K562 (cell line): ENCODE data around the gene KCNK3. TPM values are rescaled to one million over a fixed set of nuclear protein-coding genes. Genes with fewer than 3 reads are reported as not detected.

Experiments used
- ATAC-seq: fragments of 200-7000 bp; cut with Tn5 transposase; 3 replicates; pipeline ENCODE4 v1.9.1; 2020; ENCODE audit warnings: moderate library complexity
- BruUV-seq: library from RNA; stranded (reverse); fragments of 400-500 nt; replicated peaks from 2 replicates; lab custom pipeline; 2021; lab: Mats Ljungman, UMichigan
- CTCF ChIA-PET: fragments of 300-600 bp; formaldehyde crosslinking; extraction: SDS; loops from one replicate; lab custom pipeline; 2021; ENCODE audit warnings: low intra/inter-chr PET ratio; lab: Yijun Ruan, JAX
- POLR2A ChIA-PET: fragments of 300-600, 350-650 bp; sonication (Branson Sonifier 250); formaldehyde crosslinking; extraction: SDS; loops from one replicate; lab custom pipeline; 2021; ENCODE audit warnings: antibody characterized with exemption, inconsistent platforms; lab: Yijun Ruan, JAX
- DNase-seq, 4 experiments: peaks; one replicate each; pipeline versions ENCODE4 v3.0.0 to v3.0.0-alpha.2; 2011 to 2018; ENCODE audit warnings: low spot score in 3 of 4, mixed read lengths in 3 of 4; ENCODE audit errors: extremely low read depth in 1 of 4
- FAIRE-seq: peaks from 2 replicates; lab custom pipeline; 2011; peaks lifted over from hg19 to GRCh38; lab: Jason Lieb, UNC
- H2AFZ ChIP-seq: 2 replicates; pipeline ENCODE4 v1.6.0; 2011; ENCODE audit warnings: low read depth, low read length, control low read depth, inconsistent platforms
- H3K27ac ChIP-seq: fragments of 200-600 bp; 3 replicates; pipeline ENCODE4 v1.8.0; 2011; ENCODE audit warnings: low read depth, mild to moderate bottlenecking, control low read depth, inconsistent platforms, low read length, moderate library complexity, mixed read lengths; ENCODE audit errors: extremely low read depth
- H3K27me3 ChIP-seq, 2 experiments: fragments of 300-600 bp in 1 of 2; 2 replicates in 1 of 2; 3 replicates in 1 of 2; pipeline versions ENCODE4 v1.6.0 to v1.8.0; 2011; ENCODE audit warnings: inconsistent platforms in 2 of 2, low read length in 2 of 2, mild to moderate bottlenecking in 1 of 2, mixed read lengths in 1 of 2, moderate library complexity in 1 of 2; ENCODE audit not compliant: control insufficient read depth in 2 of 2, insufficient read depth in 2 of 2
- H3K36me3 ChIP-seq: fragments of 300-600 bp; 3 replicates; pipeline ENCODE4 v1.8.0; 2011; ENCODE audit warnings: mild to moderate bottlenecking, low read length, inconsistent platforms; ENCODE audit not compliant: control insufficient read depth, insufficient read depth
- H3K4me1 ChIP-seq, 2 experiments: fragments of 200-600 bp in 1 of 2; replicated peaks in 1 of 2; 2 replicates in 1 of 2; 3 replicates in 1 of 2; pipeline versions ENCODE4 v1.5.1 to v1.8.0; 2011; ENCODE audit warnings: inconsistent platforms in 2 of 2, low read length in 2 of 2, mild to moderate bottlenecking in 1 of 2, mixed read lengths in 1 of 2, moderate library complexity in 1 of 2; ENCODE audit not compliant: control insufficient read depth in 2 of 2, insufficient read depth in 2 of 2
- H3K4me2 ChIP-seq: 2 replicates; pipeline ENCODE4 v1.6.1; 2011; ENCODE audit warnings: low read length, control low read depth, inconsistent platforms, mixed read lengths; ENCODE audit not compliant: insufficient read depth
- H3K4me3 ChIP-seq: fragments of 200-600 bp; sonication (generic), shearing (Covaris generic); 2 replicates; pipeline ENCODE4 v1.5.1; 2016; ENCODE audit warnings: control low read depth, inconsistent platforms
- H3K79me2 ChIP-seq: fragments of 200-600 bp; 3 replicates; pipeline ENCODE4 v1.8.0; 2011; ENCODE audit warnings: low read length, inconsistent platforms; ENCODE audit not compliant: control insufficient read depth, insufficient read depth
- H3K9ac ChIP-seq, 2 experiments: 2 replicates each; pipeline versions ENCODE4 v1.6.0 to v1.6.1; 2011; ENCODE audit warnings: low read depth in 2 of 2, low read length in 2 of 2, control low read depth in 1 of 2, inconsistent platforms in 1 of 2, mild to moderate bottlenecking in 1 of 2, mixed read lengths in 1 of 2; ENCODE audit not compliant: insufficient read depth in 1 of 2
- H3K9me1 ChIP-seq: one replicate; pipeline ENCODE4 v1.6.0; 2011; ENCODE audit warnings: inconsistent platforms, mild to moderate bottlenecking, low read length, moderate library complexity; ENCODE audit not compliant: control insufficient read depth, insufficient read depth
- H3K9me3 ChIP-seq: replicated peaks from 2 replicates; pipeline ENCODE4 v1.5.1; 2011; ENCODE audit warnings: low read depth, low read length, inconsistent platforms; ENCODE audit not compliant: control insufficient read depth, insufficient read depth
- H4K20me1 ChIP-seq: replicated peaks from 2 replicates; pipeline ENCODE4 v1.6.1; 2011; ENCODE audit warnings: low read length, inconsistent platforms, mixed read lengths; ENCODE audit not compliant: control insufficient read depth, insufficient read depth
- BCOR ChIP-seq: fragments of 450-650 bp; IDR thresholded peaks from 2 replicates; pipeline ENCODE4 v1.6.1; 2016
- CBX1 ChIP-seq: sonication (generic); IDR thresholded peaks from 2 replicates; pipeline ENCODE4 v1.6.1; 2016; ENCODE audit warnings: antibody characterized with exemption, low read depth, mild to moderate bottlenecking
- HDAC2 ChIP-seq: fragments of 450-650 bp; IDR thresholded peaks from 2 replicates; pipeline ENCODE4 v1.6.1; 2016; ENCODE audit warnings: mild to moderate bottlenecking
- KDM1A ChIP-seq, 2 experiments: fragments of 450-650 bp; IDR thresholded peaks; 2 replicates each; pipeline ENCODE4 v1.6.1; 2016; ENCODE audit warnings: mild to moderate bottlenecking in 2 of 2
- MYNN ChIP-seq, 2 experiments: sonication (generic); formaldehyde crosslinking in 1 of 2; IDR thresholded peaks; 2 replicates each; pipeline versions ENCODE4 v1.5.0 to v1.6.1; 2016 to 2020; ENCODE audit warnings: antibody characterized with exemption in 1 of 2, missing genetic modification reagents in 1 of 2
- RBM25 ChIP-seq: fragments of 200-400 bp; formaldehyde crosslinking; IDR thresholded peaks from 2 replicates; pipeline ENCODE4 v1.6.1; 2018; ENCODE audit warnings: low read length, low read depth, moderate library complexity; ENCODE audit not compliant: severe bottlenecking
- SMARCA5 ChIP-seq: fragments of 450-650 bp; IDR thresholded peaks from 2 replicates; pipeline ENCODE4 v1.6.1; 2016
- SNRNP70 ChIP-seq: fragments of 200-400 bp; formaldehyde crosslinking; optimal IDR thresholded peaks from 2 replicates; pipeline ENCODE3; 2017; ENCODE audit warnings: low read depth, low read length
- TAF15 ChIP-seq: fragments of 200-400 bp; formaldehyde crosslinking; IDR thresholded peaks from 2 replicates; pipeline ENCODE4 v1.6.1; 2017; ENCODE audit warnings: mild to moderate bottlenecking, low read depth, low read length, moderate library complexity
- TEAD1 ChIP-seq, 2 experiments: fragments of 450-650 bp in 1 of 2; sonication (generic) in 1 of 2; formaldehyde crosslinking; IDR thresholded peaks; 2 replicates each; pipeline versions ENCODE4 v1.4.0 to v1.8.0; 2020 to 2022; ENCODE audit warnings: mild to moderate bottlenecking in 2 of 2, missing genetic modification reagents in 1 of 2
- TFAM ChIP-seq: fragments of 250-450 bp; sonication (Bioruptor Pico); conservative IDR thresholded peaks from 2 replicates; pipeline ENCODE4 v1.5.0; 2021; ENCODE audit warnings: mild to moderate bottlenecking, moderate library complexity
- ZNF347 ChIP-seq: fragments of 450-650 bp; formaldehyde crosslinking; IDR thresholded peaks from 2 replicates; pipeline ENCODE4 v1.4.0; 2020; ENCODE audit warnings: low read depth, mild to moderate bottlenecking, moderate library complexity
- ZNF518B ChIP-seq: fragments of 250-450 bp; sonication (Bioruptor Pico); IDR thresholded peaks from 2 replicates; pipeline ENCODE4 v1.5.0; 2021; ENCODE audit warnings: mild to moderate bottlenecking, moderate library complexity
- WGBS: fragments of 100-300 bp; shearing (Covaris generic); methylation state at CpG from one replicate; pipeline ENCODE4 v1.1.6; 2016; ENCODE audit warnings: low coverage, mixed read lengths; ENCODE audit not compliant: insufficient coverage; ENCODE audit errors: missing lambda C conversion rate; 5-methylcytosine and 5-hydroxymethylcytosine counted together
- in situ Hi-C: fragments of 300-500 bp; cut with MboI; formaldehyde crosslinking; loops from 4 replicates; pipeline ENCODE4 v1.15.0; 2018; ENCODE audit warnings: inconsistent platforms, mixed read lengths
- intact Hi-C: fragments of 100-400 bp; cut with micrococcal nuclease; formaldehyde crosslinking; loops from 2 replicates; pipeline ENCODE4 v1.14.2; 2022
- polyA plus RNA-seq, 8 experiments: library from polyadenylated mRNA; depleted of rRNA in 4 of 8; stranded (reverse) in 5 of 8; unstranded in 3 of 8; fragments of >200 nt; fragmentation: Nextera tagmentation in 2 of 8; fragmentation: Illumina TruSeq in 1 of 8; extraction: Ambion mirVana in 2 of 8; extraction: Trizol in 1 of 8; gene quantifications; 2 replicates each; pipeline versions ENCODE4 v1.2.1 to v1.2.3, GENCODE V29; 2011 to 2014; ENCODE audit warnings: inconsistent platforms in 1 of 8, missing spikeins in 1 of 8
- total RNA-seq, 7 experiments: library from RNA; depleted of rRNA in 6 of 7; stranded (reverse); fragments of >200 nt in 6 of 7; fragmentation: Illumina TruSeq in 2 of 7; extraction: Trizol in 2 of 7; gene quantifications; 2 replicates each; pipeline versions ENCODE4 v1.2.1 to v1.2.3, GENCODE V29; 2011 to 2021; ENCODE audit warnings: low replicate concordance in 1 of 7

The KCNK3 gene
- total and polyA plus RNA-seq, 9 of the 15 experiments (the other 6 are each of a cell fraction or from before 2014, with no cell fraction given): 0.01 to 0.20 (median 0.07) TPM; not detected in 5

DNA sequence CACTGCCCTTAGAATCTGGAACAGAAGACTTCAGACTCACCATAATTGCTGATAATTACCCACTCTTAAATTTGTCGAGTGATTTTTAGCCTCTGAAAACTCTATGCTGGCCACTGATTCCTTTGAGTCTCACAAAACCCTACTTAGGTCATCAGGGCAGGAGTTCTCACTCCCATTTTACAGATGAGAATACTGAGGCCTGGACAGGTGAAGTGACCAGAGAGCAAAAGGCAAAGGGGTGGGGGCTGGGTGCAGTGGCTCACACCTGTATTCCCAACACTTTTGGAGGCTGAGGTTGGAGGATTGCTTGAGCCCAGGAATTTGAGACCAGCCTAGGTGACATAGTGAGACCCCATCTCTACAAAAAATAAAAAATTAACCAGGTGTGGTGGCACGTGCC, 36.8 kb downstream of the KCNK3 start:
- intact Hi-C loops: no loop called here
- H4K20me1 ChIP-seq: no peaks in the 10 kb centered on the region
- H3K9ac ChIP-seq: no peak overlapping the region
- no peak for ATAC-seq
- no peak overlapping the region for H3K4me2 ChIP-seq
- H3K9me1 ChIP-seq: no peaks in the 10 kb centered on the region
- ChIA-PET POLR2A (interaction anchor here (1.0 kb wide), 1 partner anchor 12 kb away, joined by 3 read pairs; no protein-coding TSS in a partner anchor), CTCF (no interaction called here)
- H3K4me3 ChIP-seq: no peak overlapping the region
- no TSS peak for BruUV-seq
- H3K27ac ChIP-seq: no peak overlapping the region
- peaks cover 5 to 31% of the 10 kb centered on the region in 2 experiments; a peak in 4 of 5 replicates for H3K27me3 ChIP-seq
- H2AFZ ChIP-seq: no peak overlapping the region
- WGBS: 6% methylated on average over 2 of the region's 2 CpGs
- no peaks in the 10 kb centered on the region for H3K9me3 ChIP-seq
- H3K4me1 ChIP-seq: peaks cover 8 to 22% of the 10 kb centered on the region in 2 experiments
- in situ Hi-C loops: no loop called here
- no peak for TF ChIP-seq ZNF518B (CRISPR knock-in tag)
- 0 out of 2 replicates have a peak, but pooled peaks have one; percentile 23 for TF ChIP-seq CBX1
- peak; percentile 37 to 60; a peak in 1 of 4 replicates for TF ChIP-seq KDM1A (IDR thresholded peaks at IDR 0.05)
- TF ChIP-seq TFAM: no peak
- peak; percentile 86 for TF ChIP-seq RBM25
- no peak for TF ChIP-seq TEAD1 (CRISPR knock-in tag; IDR thresholded peaks at IDR 0.05)
- TF ChIP-seq MYNN (IDR thresholded peaks at IDR 0.05): no peak
- TF ChIP-seq MYNN (CRISPR knock-in tag; IDR thresholded peaks at IDR 0.05): no peak
- no peak for TF ChIP-seq ZNF347
- peak; percentile 87 for TF ChIP-seq BCOR
- TF ChIP-seq SNRNP70: no peak
- 0 out of 2 replicates have a peak, but pooled peaks have one; percentile 37 for TF ChIP-seq HDAC2
- 0 out of 2 replicates have a peak, but pooled peaks have one; percentile 39 for TF ChIP-seq SMARCA5
- no peak for TF ChIP-seq TAF15
- TF ChIP-seq, all 486 proteins: peak for 6
- FAIRE-seq (no peak), DNase-seq (no peak)
- Histone ChIP-seq H3K79me2 (no peaks in the 10 kb centered on the region), H3K36me3 (no peaks in the 10 kb centered on the region)
